B cell (primary cell): ENCODE results near the gene GPC2. TPM values are rescaled to one million over a fixed set of nuclear protein-coding genes. Genes with fewer than 3 reads are reported as not detected.

Experiments used
- ATAC-seq: fragments of 200-7000 bp; cut with Tn5 transposase; one replicate; pipeline ENCODE4 v1.10.0; 2021; ENCODE audit warnings: low read depth, mild to moderate bottlenecking, moderate number of reproducible peaks, moderate library complexity
- CTCF ChIA-PET: fragments of 350-600 bp; sonication (Branson Sonifier 250); formaldehyde crosslinking; loops from one replicate; lab custom pipeline; 2021; ENCODE audit warnings: antibody characterized with exemption, inconsistent platforms; lab: Charles Lee
- POLR2A ChIA-PET: fragments of 350-600 bp; sonication (Branson Sonifier 250); formaldehyde crosslinking; loops from one replicate; lab custom pipeline; 2021; ENCODE audit warnings: antibody characterized with exemption; lab: Charles Lee
- DNase-seq: peaks from one replicate; pipeline ENCODE4 v3.0.0; 2013
- H2AFZ ChIP-seq: 2 replicates; pipeline ENCODE4 v1.6.1; 2012; ENCODE audit warnings: mild to moderate bottlenecking, low read depth, low read length; ENCODE audit not compliant: insufficient read depth, poor library complexity, severe bottlenecking
- H3K27ac ChIP-seq, 2 donors: 1 replicate in 1 of 2; 2 replicates in 1 of 2; pipeline ENCODE4 v1.5.1; 2012 to 2013; ENCODE audit warnings: low read length in 2 of 2, mild to moderate bottlenecking in 2 of 2, moderate library complexity in 1 of 2
- H3K27me3 ChIP-seq, 4 experiments: fragments of 200-600 bp in 1 of 4; sonication (generic) in 1 of 4; replicated peaks in 1 of 4; 1 replicate in 2 of 4; 2 replicates in 2 of 4; pipeline versions ENCODE4 v1.6.1 to v1.7.0; 2013 to 2016; ENCODE audit warnings: low read length in 3 of 4, mild to moderate bottlenecking in 2 of 4, mixed read lengths in 1 of 4, moderate library complexity in 1 of 4; ENCODE audit not compliant: insufficient read depth in 4 of 4, control insufficient read depth in 3 of 4; ENCODE audit errors: control extremely low read depth in 1 of 4
- H3K36me3 ChIP-seq, 2 experiments: replicated peaks in 1 of 2; 1 replicate in 1 of 2; 2 replicates in 1 of 2; pipeline versions ENCODE4 v1.6.1 to v1.7.1; 2013; ENCODE audit warnings: low read length in 1 of 2; ENCODE audit not compliant: insufficient read depth in 2 of 2, control insufficient read depth in 1 of 2; ENCODE audit errors: control extremely low read depth in 1 of 2, extremely low read depth in 1 of 2
- H3K4me1 ChIP-seq, 2 donors: fragments of 200-600 bp in 1 of 2; sonication (generic) in 1 of 2; 1 replicate in 1 of 2; 2 replicates in 1 of 2; pipeline versions ENCODE4 v1.5.1 to v1.6.1; 2013 to 2017; ENCODE audit warnings: low read length in 2 of 2; ENCODE audit not compliant: control insufficient read depth in 2 of 2, insufficient read depth in 2 of 2
- H3K4me2 ChIP-seq: replicated peaks from 2 replicates; pipeline ENCODE3; 2012; ENCODE audit warnings: mild to moderate bottlenecking, low read depth, low read length; ENCODE audit not compliant: poor library complexity, severe bottlenecking
- H3K4me3 ChIP-seq, 5 experiments: fragments of 200-600 bp in 1 of 5; sonication (generic) in 1 of 5; 1 replicate in 3 of 5; 2 replicates in 2 of 5; pipeline versions ENCODE4 v1.5.1 to v1.7.0; 2011 to 2016; ENCODE audit warnings: low read length in 4 of 5, mild to moderate bottlenecking in 4 of 5, low read depth in 2 of 5, control low read depth in 1 of 5, moderate library complexity in 1 of 5; ENCODE audit not compliant: insufficient read depth in 1 of 5; ENCODE audit errors: control extremely low read depth in 1 of 5, extremely low read depth in 1 of 5
- H3K79me2 ChIP-seq: fragments of 200-600 bp; sonication (generic); one replicate; pipeline ENCODE4 v1.6.0; 2016; ENCODE audit warnings: low read length; ENCODE audit not compliant: control insufficient read depth, insufficient read depth
- H3K9ac ChIP-seq: fragments of 200-600 bp; sonication (generic); 2 replicates; pipeline ENCODE4 v1.6.1; 2017; ENCODE audit warnings: mild to moderate bottlenecking, low read length, moderate library complexity
- H3K9me3 ChIP-seq, 3 donors: one replicate each; pipeline versions ENCODE4 v1.6.1 to v1.7.1; 2013; ENCODE audit warnings: low read length in 2 of 3; ENCODE audit not compliant: control insufficient read depth in 2 of 3, insufficient read depth in 1 of 3; ENCODE audit errors: control extremely low read depth in 1 of 3
- H4K20me1 ChIP-seq: 2 replicates; pipeline ENCODE4 v1.6.0; 2012; ENCODE audit warnings: mild to moderate bottlenecking, low read length; ENCODE audit not compliant: insufficient read depth, control insufficient read depth, poor library complexity, severe bottlenecking
- H3K27ac Mint-ChIP-seq: one replicate; pipeline ENCODE4 v1.8.0; 2021; ENCODE audit warnings: mixed read lengths
- H3K27me3 Mint-ChIP-seq: one replicate; pipeline ENCODE4 v1.8.0; 2021; ENCODE audit warnings: mixed read lengths
- H3K4me1 Mint-ChIP-seq: one replicate; pipeline ENCODE4 v1.8.0; 2021; ENCODE audit warnings: mixed read lengths
- H3K4me3 Mint-ChIP-seq: one replicate; pipeline ENCODE4 v1.8.0; 2021; ENCODE audit warnings: mixed read lengths
- H3K9me3 Mint-ChIP-seq: one replicate; pipeline ENCODE4 v1.8.0; 2022; ENCODE audit warnings: mixed read lengths; ENCODE audit not compliant: insufficient read depth
- CTCF ChIP-seq: fragments of 200-600 bp; IDR thresholded peaks from one replicate; pipeline ENCODE4 v1.8.0; 2022; ENCODE audit warnings: antibody characterized with exemption, mild to moderate bottlenecking
- EZH2 ChIP-seq: IDR thresholded peaks from 2 replicates; pipeline ENCODE4 v1.6.1; 2012; ENCODE audit warnings: borderline replicate concordance, low read depth, mild to moderate bottlenecking, moderate library complexity, low read length; ENCODE audit not compliant: insufficient read depth, poor library complexity, severe bottlenecking
- WGBS: methylation state at CpG from one replicate; pipeline ENCODE4 v1.1.5; 2013; ENCODE audit warnings: missing lambda C conversion rate; ENCODE audit not compliant: insufficient coverage; 5-methylcytosine and 5-hydroxymethylcytosine counted together
- intact Hi-C: fragments of 100-400 bp; cut with micrococcal nuclease; formaldehyde crosslinking; loops from one replicate; pipeline ENCODE4 v1.10.0; 2022
- polyA plus RNA-seq: library from polyadenylated mRNA; depleted of rRNA; stranded (reverse); fragments of >200 nt; gene quantifications from 2 replicates; pipeline ENCODE4 v1.2.3, GENCODE V29; 2012
- total RNA-seq, 2 donors: library from RNA; stranded (reverse); fragments of 120-200 nt in 1 of 2; gene quantifications; 1 replicate in 1 of 2; 2 replicates in 1 of 2; pipeline versions ENCODE4 v1.2.3 to v1.2.4, GENCODE V29; 2013 to 2022

Gene GPC2
- total and polyA plus RNA-seq, 2 donors (not counting 1 experiment from before 2014, with no cell fraction given) = 3.9 to 4.1 TPM

- Histone ChIP-seq H3K9ac (no peak overlapping the region), H3K4me3 (no peak overlapping the region), H3K9me3 (peaks cover 0 to 7% (median 0%) of the 10 kb centered on the region in 3 donors), H3K79me2 (no peaks in the 10 kb centered on the region), H3K4me2 (no peak overlapping the region), H3K36me3 (no peaks in the 10 kb centered on the region), H2AFZ (no peak overlapping the region), H4K20me1 (peaks cover 5% of the 10 kb centered on the region), H3K4me1 (peaks cover 33 to 42% of the 10 kb centered on the region in 2 donors), H3K27ac (no peak overlapping the region), H3K27me3 (peaks cover 0 to 53% (median 34%) of the 10 kb centered on the region in 4 experiments)
- DNase-seq (peak; percentile 24), ATAC-seq (no peak)
- CTCF ChIA-PET = interaction anchor here (1.2 to 3.2 kb wide), 3 partner anchors 9 to 34 kb away, joined by 3 to 12 read pairs (median 3); no protein-coding TSS in a partner anchor
- Mint-ChIP-seq H3K27ac (no peak overlapping the region), H3K27me3 (peaks cover 48% of the 10 kb centered on the region), H3K4me3 (no peak overlapping the region), H3K9me3 (no peaks in the 10 kb centered on the region), H3K4me1 (peaks cover 39% of the 10 kb centered on the region)
- 77% methylated on average over 15 of the region's 16 CpGs for WGBS
- intact Hi-C loops = no loop called here
- POLR2A ChIA-PET = interaction anchor here (0.6 to 0.9 kb wide), 2 partner anchors 10 to 303 kb away, joined by 3 read pairs; partner anchors contain the start of gene GPC2
- TF ChIP-seq EZH2 = no peak
- no peak for TF ChIP-seq CTCF
These were observed 10.8 kb downstream of the GPC2 start for GRCh38 chr7:100166317-100166940.

GRCh38 chr7:100163871-100164270 is 13.3 kb downstream of the GPC2 start:
- Histone ChIP-seq H3K9ac (no peak overlapping the region), H3K27me3 (peaks cover 0 to 29% (median 20%) of the 10 kb centered on the region in 4 experiments), H3K9me3 (peaks cover 0 to 7% (median 0%) of the 10 kb centered on the region in 3 donors), H2AFZ (no peak overlapping the region), H3K27ac (no peak overlapping the region), H4K20me1 (no peaks in the 10 kb centered on the region), H3K79me2 (peaks cover 2% of the 10 kb centered on the region), H3K4me1 (peaks cover 25 to 26% of the 10 kb centered on the region in 2 donors), H3K36me3 (no peaks in the 10 kb centered on the region), H3K4me3 (no peak overlapping the region), H3K4me2 (no peak overlapping the region)
- ATAC-seq (no peak), DNase-seq (no peak)
- Mint-ChIP-seq H3K9me3 (no peaks in the 10 kb centered on the region), H3K27ac (no peak overlapping the region), H3K27me3 (peaks cover 31% of the 10 kb centered on the region), H3K4me3 (no peak overlapping the region), H3K4me1 (peaks cover 33% of the 10 kb centered on the region)
- 95% methylated on average over 4 of the region's 5 CpGs for whole genome bisulfite sequencing
- ChIA-PET CTCF (interaction anchor here (1.0 kb wide), 1 partner anchor 31 kb away, joined by 4 read pairs; no protein-coding TSS in a partner anchor), POLR2A (interaction anchor here (0.6 to 0.7 kb wide), 2 partner anchors 47 to 57 kb away, joined by 3 read pairs; no protein-coding TSS in a partner anchor)
- intact Hi-C loops = no loop called here
- no peak for TF ChIP-seq EZH2
- no peak for TF ChIP-seq CTCF
